HG02678 (cell line): ENCODE data around the gene TRMT2A.
A peak's percentile ranks its signal among the peaks of the same experiment; 100 is the strongest.
"Not testable (repeated sequence)": the region's sequence is repeated elsewhere in the genome, so short reads cannot be mapped to it uniquely, and the experiment has no call there.

ENCODE experiments used
- ATAC-seq: cut with Tn5 transposase; IDR thresholded peaks from one replicate; pipeline ENCODE4 v1.9.1; 2021; ENCODE audit warnings: mild to moderate bottlenecking, moderate library complexity; ENCODE audit not compliant: unreplicated experiment

The TRMT2A gene

GRCh38 chr22:20089226-20089976 lies 27.6 kb downstream of the TRMT2A start:
- ATAC-seq = no peak

DNA sequence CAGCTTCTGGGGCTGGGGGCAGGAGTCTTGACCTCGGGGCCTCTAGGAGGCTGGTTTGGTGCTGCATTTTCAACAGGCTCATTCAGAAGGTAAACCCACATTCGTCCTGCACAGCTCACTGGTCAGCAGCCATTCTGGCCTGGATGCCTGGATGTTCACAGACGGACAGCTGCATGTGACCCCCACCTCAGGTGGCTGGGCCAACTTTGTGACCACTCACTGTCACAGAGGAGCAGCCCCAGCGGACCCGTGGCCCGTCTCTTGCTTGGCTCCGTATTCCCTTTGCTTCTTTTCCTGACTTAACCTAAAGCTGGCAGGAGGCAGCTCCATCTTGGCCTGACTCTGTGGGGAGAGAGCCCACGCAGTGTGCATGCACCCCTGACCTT lies 28.8 kb downstream of the TRMT2A start:
- ATAC-seq = no peak

DNA sequence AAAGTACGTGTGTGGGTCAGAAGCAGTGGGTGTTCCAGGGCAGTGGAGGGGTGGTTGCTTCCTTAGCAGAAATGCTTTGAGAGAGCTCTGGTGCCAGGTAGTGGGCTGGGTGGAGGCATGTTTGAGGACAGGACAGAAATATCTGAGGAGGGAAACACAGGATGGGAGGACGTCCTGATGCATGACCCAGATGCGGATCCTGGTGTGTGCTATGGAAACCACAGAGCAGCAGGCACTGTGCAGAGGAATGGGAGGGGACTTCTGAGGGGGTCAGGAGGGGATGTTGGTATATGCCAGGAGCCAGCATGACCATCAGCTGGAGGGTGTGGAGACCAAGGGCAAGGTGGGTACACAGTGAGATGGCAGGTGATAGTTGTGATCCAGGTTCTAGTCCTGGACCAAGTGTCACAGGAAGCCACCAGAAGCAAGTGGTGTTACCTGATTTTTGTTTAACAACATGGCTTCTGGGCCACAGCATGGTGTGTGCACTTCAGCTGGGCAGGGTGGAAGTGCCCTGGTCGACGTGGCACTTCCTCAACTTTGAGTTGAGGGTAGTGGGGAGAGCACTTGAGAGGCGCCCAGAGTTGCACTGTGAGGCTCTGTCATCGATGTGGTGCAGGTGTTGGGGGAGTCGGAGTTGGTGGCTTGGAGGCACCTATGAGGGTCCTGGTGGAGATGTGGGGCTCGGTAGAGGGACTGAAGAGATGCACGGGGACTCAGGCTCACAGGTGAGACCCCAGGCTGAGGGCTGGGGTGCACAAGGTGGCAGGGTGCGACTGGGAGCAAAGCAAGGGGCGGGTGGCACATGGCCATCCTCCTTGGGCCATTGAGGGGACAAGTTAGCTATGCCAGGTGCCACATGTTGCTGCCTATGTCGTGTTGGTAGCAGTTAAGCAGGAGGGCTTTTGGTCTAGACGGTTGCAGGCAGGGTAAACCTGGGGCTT lies 29.4 kb downstream of the TRMT2A start:
- ATAC-seq = no peak

DNA sequence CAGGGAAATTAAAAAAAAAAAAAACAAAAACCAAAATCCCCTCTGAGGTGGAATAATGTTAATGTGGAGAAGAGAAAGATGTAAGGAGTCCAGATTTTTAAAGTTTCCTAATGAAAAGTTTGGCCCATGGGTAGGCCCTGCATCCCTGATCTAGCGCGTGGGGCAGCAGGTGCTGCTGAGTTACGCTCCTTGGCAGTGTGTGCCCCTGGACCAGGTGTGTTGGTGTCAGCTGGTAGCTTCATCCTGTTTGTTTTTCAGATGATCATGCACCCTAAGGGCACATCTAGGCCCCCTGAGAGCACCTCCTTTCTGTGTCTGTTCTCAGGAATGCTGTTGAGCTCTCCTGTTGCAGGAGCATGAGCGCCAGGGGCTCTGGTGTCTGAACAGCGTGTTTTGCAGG lies 30.3 kb downstream of the TRMT2A start:
- no peak for ATAC-seq

DNA sequence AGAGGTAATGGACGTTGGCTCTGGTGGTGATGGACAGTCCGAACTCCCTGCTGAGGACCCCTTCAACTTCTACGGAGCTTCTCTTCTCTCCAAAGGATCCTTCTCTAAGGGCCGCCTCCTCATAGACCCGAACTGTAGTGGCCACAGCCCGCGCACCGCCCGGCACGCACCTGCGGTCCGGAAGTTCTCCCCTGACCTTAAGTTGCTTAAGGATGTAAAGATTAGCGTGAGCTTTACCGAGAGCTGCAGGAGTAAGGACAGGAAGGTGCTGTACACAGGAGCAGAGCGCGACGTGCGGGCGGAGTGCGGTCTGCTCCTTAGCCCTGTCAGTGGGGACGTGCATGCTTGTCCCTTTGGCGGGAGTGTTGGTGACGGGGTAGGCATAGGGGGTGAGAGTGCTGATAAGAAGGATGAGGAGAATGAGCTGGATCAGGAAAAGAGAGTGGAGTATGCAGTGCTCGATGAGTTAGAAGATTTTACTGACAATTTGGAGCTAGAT lies 30.9 kb downstream of the TRMT2A start:
- no peak for ATAC-seq

GRCh38 chr22:20085651-20086050 lies 31.4 kb downstream of the TRMT2A start:
- no peak for ATAC-seq

- no peak for ATAC-seq
Observed at GRCh38 chr22:20084547-20085413, 32.2 kb downstream of the TRMT2A start.

DNA sequence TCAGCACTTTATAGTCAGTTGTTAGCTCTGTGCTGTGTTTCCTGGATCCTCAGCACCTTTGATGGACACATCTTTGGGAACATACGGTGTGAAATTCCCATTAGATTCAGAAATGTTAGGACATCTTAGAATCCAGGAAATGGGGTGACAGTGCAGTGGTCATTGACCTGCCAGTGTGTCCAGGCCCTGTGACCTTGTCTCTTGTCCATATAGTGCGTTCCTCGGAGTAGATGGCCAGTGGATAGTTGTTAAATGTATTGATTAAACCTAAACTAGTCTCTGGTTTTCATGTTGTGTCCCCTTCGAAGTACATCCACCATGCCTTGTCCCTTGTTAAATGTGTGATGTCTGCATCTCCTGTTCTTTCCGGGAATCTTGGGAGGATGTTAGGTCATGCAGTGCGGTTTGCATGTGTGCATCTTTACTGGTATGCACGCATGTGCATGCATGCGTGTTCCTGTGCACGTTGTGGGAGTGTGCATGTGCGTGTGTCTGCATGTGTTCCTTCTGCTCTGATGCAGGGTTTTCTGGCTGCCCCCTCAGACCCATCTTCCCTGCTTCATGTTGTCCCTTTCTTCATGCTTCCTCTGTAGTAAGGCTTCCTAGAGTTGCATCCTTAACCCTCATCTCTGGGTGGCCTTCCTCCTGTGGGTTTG lies 33.0 kb downstream of the TRMT2A start:
- ATAC-seq = no peak

DNA sequence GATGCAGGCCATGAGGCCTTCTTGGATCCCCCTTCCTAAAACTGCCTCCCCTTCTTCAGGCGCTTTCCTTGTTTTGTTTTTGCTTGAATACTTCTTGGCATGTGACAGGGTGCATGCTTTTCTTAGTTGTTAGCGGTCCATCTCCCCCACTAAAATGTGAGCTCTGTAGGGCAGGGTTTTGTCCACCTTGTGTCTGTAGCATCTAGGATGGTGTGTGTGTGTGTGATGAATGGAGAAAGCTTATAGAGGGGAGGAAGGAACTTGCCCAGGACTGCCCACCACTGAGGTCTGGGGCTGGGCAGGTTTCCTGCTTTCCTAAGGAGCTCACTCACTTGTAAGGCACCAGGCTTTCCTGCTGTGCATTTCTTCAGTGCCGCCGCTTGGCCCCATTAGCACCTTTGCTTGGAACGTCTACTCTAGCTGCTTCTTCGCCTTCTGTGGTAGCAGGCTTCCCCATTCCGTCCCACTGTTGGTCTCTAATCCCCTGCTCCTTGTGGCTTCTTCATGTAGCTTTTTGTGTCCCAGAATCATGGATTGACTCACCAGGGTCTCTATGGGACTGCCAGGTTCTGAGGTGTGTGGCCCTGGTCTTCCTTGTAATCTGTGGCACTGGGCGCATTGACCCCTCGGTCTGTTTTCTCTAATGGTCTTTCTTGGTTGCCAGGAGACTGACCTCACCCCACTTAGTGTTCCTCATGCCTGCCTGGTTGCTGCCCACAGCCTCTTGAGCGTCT lies 33.7 kb downstream of the TRMT2A start:
- ATAC-seq = no peak

GRCh38 chr22:20080776-20081654 lies 36.0 kb downstream of the TRMT2A start:
- ATAC-seq = no peak

DNA sequence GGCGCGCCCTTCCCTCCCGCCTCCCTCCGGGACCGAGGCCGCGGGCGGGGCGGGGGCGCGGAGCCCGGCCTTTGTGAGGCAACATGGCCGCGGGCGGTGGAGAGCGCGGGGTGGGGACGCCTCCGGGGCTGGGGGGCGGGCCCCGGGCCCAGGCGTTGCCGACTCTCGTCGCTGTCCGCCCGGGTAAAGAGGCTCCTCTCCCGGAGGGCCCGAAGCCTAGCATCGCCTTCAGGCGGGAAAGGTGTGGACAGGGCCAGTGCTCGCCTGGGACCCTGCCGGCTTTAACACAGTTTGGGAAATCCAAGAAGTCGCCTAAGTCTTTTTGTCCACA lies 36.6 kb downstream of the TRMT2A start:
- peak; percentile 62 for ATAC-seq

- peak; percentile 90 for ATAC-seq
Observed at GRCh38 chr22:20079745-20080444, 37.1 kb downstream of the TRMT2A start, which contains the start of gene DGCR8. Gene DGCR8 (plus strand): TSS chr22:20080241. CDS start chr22:20085964, 5,723 bp downstream.

GRCh38 chr22:20076627-20077172 lies 40.3 kb downstream of the TRMT2A start:
- no peak for ATAC-seq

- no peak for ATAC-seq
Observed at GRCh38 chr22:20071524-20071972, 45.5 kb downstream of the TRMT2A start.

DNA sequence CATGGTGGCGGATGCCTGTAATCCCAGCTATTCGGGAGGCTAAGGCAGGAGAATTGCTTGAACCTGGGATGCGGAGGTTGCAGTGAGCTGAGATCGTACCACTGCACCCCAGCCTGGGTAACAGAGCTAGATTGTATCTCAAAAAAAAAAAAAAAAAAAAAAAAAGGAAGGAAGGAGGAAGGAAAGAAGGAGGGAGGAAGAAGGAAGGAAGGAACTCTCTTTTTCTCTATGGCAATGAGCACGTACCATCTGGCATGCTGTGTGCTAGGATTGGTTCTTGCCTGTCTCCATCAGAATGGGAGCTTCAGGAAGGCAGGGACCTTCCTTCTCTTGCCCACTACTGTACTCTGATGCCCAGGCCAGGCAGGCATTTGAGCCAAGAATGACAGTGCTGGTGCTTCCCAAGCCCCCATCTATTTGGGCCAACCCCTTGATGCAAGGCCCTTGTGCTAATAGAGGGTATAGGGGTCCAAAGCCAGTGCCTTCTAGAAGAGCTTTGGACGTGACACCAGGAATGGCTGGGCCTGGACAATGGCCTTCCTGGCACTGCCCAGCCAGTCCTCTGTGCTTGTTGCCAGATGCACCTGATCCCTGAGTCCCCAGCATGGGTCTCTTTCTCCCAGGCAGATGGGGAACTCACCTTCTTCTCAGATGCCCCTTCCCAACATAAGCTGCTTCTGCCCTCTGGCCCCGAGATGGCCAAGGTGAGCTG lies 47.5 kb downstream of the TRMT2A start:
- ATAC-seq = no peak

DNA sequence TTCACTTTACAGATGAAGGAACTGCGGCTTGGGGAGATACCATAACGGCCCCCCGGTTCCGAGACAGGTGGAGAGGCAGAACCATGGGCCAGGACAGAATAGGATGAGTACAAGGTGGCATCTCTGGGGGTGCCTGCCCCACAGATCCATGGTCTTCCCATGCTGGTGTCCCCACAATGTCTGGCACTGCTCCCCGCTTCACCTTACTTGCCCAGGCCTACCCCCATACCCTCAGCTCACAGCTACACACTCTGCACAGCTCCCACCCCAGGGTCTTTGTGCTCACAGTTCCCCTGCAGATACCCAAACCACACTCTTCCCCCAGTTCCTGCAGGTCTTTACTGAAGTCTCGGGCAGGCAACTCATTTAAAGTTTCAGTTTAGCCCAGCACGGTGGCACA lies 48.4 kb downstream of the TRMT2A start:
- no peak for ATAC-seq

GRCh38 chr22:20067384-20067682 lies 49.7 kb downstream of the TRMT2A start:
- ATAC-seq = not testable (repeated sequence)
